Measurements from ENCODE around the gene TAF10. TPM values are rescaled to one million over a fixed set of nuclear protein-coding genes. Genes with fewer than 3 reads are reported as not detected.

TAF10 gene
- 100 to 1,000 TPM in 1 of 4 donors, 10 to 100 TPM in 3; 35.7 to 114 (median 53.8) TPM for total RNA-seq

DNA sequence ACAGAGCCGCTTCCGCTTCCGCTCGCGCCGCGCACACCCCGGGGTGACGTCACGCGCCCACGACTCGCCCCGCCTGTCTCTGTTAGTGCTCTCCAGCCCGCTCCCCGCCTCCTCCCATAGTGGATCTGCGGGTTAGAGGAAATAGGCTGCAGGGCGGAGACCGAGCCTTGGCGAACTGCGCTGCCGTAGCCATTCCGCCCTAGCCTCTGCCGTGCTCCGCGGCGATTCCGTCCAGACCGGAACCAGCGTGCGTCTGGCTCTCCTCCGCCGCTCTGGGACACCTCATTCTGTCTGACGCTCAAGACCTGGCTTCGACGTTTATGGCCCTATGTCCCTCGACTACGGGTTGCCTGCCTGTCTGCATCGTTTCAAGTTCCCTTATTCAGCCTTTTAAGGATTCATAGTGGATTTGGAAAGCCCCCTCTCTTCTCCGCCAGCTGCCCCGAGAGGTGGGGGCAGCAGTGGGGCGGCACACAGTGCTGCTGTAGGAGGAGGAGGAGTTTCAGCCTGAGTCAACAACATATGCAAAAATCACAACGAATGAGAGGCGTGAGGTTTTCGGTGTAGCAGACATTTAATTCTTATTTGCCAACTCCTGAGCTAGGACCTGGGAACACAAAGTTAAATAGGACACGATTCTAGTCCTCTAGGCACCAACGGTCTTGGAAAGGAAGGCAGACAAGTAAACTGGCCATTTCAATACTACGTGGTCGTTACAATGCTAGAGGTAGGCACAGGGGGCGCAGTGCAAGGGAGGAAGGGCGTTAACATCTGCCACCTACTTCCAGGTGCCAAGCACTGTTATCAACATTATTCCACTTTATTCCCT, at the start of gene TAF10:
TAF10 (minus strand) TSS at position 4 of the 829 bp plus-strand sequence. CDS start 27 bp downstream, outside the sequence.
- WGBS, 2 donors (ENCODE audit: low coverage in 1 of 2) = 0% methylated on average over 14 to 30 of the region's 51 CpGs
- Histone ChIP-seq H3K27me3 (no peaks in the 10 kb centered on the region), H3K36me3 (peaks cover 0 to 25% (median 9%) of the 10 kb centered on the region in 4 donors), H3K9me3 (no peaks in the 10 kb centered on the region), H3K4me1 (peaks cover 19 to 58% (median 36%) of the 10 kb centered on the region in 4 donors), H3K4me3 (peak within 1 kb of the TSS; percentile 61 to 83 (median 76)), H3K27ac (peak within 1 kb of the TSS; percentile 96 to 99 (median 97))
- in situ Hi-C loops (cut with MboI; ENCODE audit: low pct_ligation_motif_present in 1 of 4, low pct_unique_long_range_greater_than_20kb in 1 of 4, low sequenced_read_pairs in 3 of 4) (no loop called here), intact Hi-C loops (cut with DNase I; ENCODE audit: low total_unique reads) (loop anchor here (5.0 kb wide), 1 partner anchor 70 kb away; the partner anchor contains the start of gene MRPL17)
- peak; percentile 98 for DNase-seq
- TF ChIP-seq POLR2AphosphoS5 (IDR thresholded peaks at IDR 0.05) (peak; percentile 97 to 99 (median 98)), EP300 (IDR thresholded peaks at IDR 0.05; ENCODE audit: low read depth) (peak; percentile 41), POLR2A (IDR thresholded peaks at IDR 0.05) (peak; percentile 97)
- TF ChIP-seq, protein P1, sequence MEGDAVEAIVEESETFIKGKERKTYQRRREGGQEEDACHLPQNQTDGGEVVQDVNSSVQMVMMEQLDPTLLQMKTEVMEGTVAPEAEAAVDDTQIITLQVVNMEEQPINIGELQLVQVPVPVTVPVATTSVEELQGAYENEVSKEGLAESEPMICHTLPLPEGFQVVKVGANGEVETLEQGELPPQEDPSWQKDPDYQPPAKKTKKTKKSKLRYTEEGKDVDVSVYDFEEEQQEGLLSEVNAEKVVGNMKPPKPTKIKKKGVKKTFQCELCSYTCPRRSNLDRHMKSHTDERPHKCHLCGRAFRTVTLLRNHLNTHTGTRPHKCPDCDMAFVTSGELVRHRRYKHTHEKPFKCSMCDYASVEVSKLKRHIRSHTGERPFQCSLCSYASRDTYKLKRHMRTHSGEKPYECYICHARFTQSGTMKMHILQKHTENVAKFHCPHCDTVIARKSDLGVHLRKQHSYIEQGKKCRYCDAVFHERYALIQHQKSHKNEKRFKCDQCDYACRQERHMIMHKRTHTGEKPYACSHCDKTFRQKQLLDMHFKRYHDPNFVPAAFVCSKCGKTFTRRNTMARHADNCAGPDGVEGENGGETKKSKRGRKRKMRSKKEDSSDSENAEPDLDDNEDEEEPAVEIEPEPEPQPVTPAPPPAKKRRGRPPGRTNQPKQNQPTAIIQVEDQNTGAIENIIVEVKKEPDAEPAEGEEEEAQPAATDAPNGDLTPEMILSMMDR (IDR thresholded peaks at IDR 0.05) = peak; percentile 45 to 82 (median 52)

DNA sequence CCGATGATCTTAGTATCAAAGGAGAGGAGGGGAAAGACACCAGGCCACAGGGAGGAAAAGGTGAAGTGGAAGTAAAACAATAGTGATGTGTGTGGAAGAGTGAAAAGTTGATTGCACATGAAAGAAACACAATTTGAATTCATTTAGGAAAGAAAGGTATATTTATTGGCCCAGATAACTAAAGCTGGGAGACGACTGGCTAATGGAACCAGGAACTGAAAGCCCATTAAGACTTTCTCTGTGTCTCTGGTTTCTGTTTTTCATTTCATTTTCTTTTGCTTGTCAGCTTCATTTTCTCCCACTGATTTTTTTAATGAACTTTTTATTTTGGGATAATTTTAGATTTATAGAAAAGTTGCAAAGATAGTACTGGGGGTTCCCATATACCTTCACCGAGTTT, 48.7 kb upstream of the TAF10 start:
- peaks cover 19% of the 10 kb centered on the region for H3K27me3 ChIP-seq
- intact Hi-C loops (cut with DNase I; ENCODE audit: low total_unique reads) = no loop called here
- 85 to 86% methylated on average over 3 of the region's 3 CpGs for WGBS, 2 donors (ENCODE audit: low coverage in 1 of 2)
- in situ Hi-C loops (cut with MboI; ENCODE audit: low pct_ligation_motif_present in 1 of 4, low pct_unique_long_range_greater_than_20kb in 1 of 4, low sequenced_read_pairs in 3 of 4) = no loop called here
- H3K9me3 ChIP-seq = no peaks in the 10 kb centered on the region
- DNase-seq = no peak
- no peaks in the 10 kb centered on the region for H3K36me3 ChIP-seq
- TF ChIP-seq POLR2AphosphoS5 (IDR thresholded peaks at IDR 0.05) (no peak), EP300 (IDR thresholded peaks at IDR 0.05; ENCODE audit: low read depth) (no peak), POLR2A (IDR thresholded peaks at IDR 0.05) (no peak)
- TF ChIP-seq, protein P1 (IDR thresholded peaks at IDR 0.05) = no peak
- H3K4me1 ChIP-seq = peaks cover 0 to 11% (median 5%) of the 10 kb centered on the region in 4 donors
- no peak overlapping the region for H3K4me3 ChIP-seq
- no peak overlapping the region for H3K27ac ChIP-seq

DNA sequence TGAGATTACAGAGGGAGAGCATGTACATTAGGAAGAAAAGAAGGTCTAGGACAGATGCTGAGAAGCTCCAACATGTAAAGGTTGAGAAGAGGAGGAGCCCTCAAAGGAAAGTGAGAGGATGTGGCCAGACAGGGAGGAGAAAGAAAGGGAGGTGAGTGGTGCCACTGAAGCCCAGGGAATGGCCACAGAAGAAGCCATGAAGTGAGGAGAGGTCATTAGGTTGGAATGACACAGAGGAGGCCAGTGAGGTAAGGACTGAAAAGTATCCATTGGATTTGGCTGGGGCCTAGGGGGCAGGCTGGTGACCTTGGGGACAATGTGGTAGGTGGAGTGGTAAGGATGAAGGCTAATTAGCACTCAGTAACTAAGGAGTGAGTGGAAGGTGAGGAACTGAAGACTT, 46.6 kb upstream of the TAF10 start:
- no peak for DNase-seq
- H3K4me3 ChIP-seq = no peak overlapping the region
- in situ Hi-C loops (cut with MboI; ENCODE audit: low pct_ligation_motif_present in 1 of 4, low pct_unique_long_range_greater_than_20kb in 1 of 4, low sequenced_read_pairs in 3 of 4) = no loop called here
- peaks cover 0 to 11% (median 6%) of the 10 kb centered on the region in 4 donors for H3K4me1 ChIP-seq
- TF ChIP-seq EP300 (IDR thresholded peaks at IDR 0.05; ENCODE audit: low read depth) (no peak), POLR2A (IDR thresholded peaks at IDR 0.05) (no peak), POLR2AphosphoS5 (IDR thresholded peaks at IDR 0.05) (no peak)
- TF ChIP-seq, protein P1 (IDR thresholded peaks at IDR 0.05) = no peak
- intact Hi-C loops (cut with DNase I; ENCODE audit: low total_unique reads) = no loop called here
- no peaks in the 10 kb centered on the region for H3K9me3 ChIP-seq
- peaks cover 27% of the 10 kb centered on the region for H3K27me3 ChIP-seq
- no peaks in the 10 kb centered on the region for H3K36me3 ChIP-seq
- H3K27ac ChIP-seq = no peak overlapping the region

DNA sequence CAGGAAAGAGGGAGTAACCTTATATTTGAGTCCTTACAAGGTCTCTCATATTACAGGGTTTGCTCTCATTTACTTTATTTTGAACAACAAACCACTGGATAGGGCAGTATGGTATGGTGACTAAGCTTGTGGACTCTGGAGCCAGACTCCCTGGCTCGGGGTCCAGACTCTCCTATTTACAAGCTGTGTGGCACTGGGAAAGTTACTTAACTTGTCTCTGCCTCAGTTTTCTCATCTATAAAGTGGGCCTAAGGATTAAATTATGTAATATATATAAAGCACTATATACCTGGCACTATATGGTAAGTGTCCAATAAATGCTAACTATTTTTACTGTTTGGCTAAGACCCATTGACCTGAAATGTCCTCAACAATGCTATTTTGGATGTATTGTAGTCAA, 45.3 kb upstream of the TAF10 start:
- TF ChIP-seq POLR2A (IDR thresholded peaks at IDR 0.05) = no peak
- TF ChIP-seq POLR2AphosphoS5 (IDR thresholded peaks at IDR 0.05) = no peak
- no peak for TF ChIP-seq EP300 (IDR thresholded peaks at IDR 0.05; ENCODE audit: low read depth)
- TF ChIP-seq, protein P1 (IDR thresholded peaks at IDR 0.05) = no peak
- no peaks in the 10 kb centered on the region for H3K36me3 ChIP-seq
- no peak overlapping the region for H3K27ac ChIP-seq
- in situ Hi-C loops (cut with MboI; ENCODE audit: low pct_ligation_motif_present in 1 of 4, low pct_unique_long_range_greater_than_20kb in 1 of 4, low sequenced_read_pairs in 3 of 4) (no loop called here), intact Hi-C loops (cut with DNase I; ENCODE audit: low total_unique reads) (no loop called here)
- no peak for DNase-seq
- H3K27me3 ChIP-seq = peaks cover 27% of the 10 kb centered on the region
- no peaks in the 10 kb centered on the region for H3K9me3 ChIP-seq
- peaks cover 0 to 11% (median 5%) of the 10 kb centered on the region in 4 donors for H3K4me1 ChIP-seq
- WGBS, 2 donors (ENCODE audit: low coverage in 1 of 2) = 30% methylated on average over 1 of the region's 1 CpG; no CpG with 5 or more reads in 1 of the 2 donors
- H3K4me3 ChIP-seq = no peak overlapping the region

All from transverse colon (tissue), 4 donors.